ENCODE data around the gene NEIL1.
A peak's percentile ranks its signal among the peaks of the same experiment; 100 is the strongest.

GRCh38 chr15:75367913-75368688 lies 21.3 kb downstream of the NEIL1 start, which contains the start of gene MAN2C1:
- TF ChIP-seq CTCF (IDR thresholded peaks at IDR 0.05; ENCODE audit: low read depth, low read length, poor library complexity, severe bottlenecking) (peak; percentile 87), EZH2phosphoT487 (IDR thresholded peaks at IDR 0.05; ENCODE audit: borderline replicate concordance, low read length) (no peak)

Measured in DOHH2 (cell line).